H7 (cell line): Measurements from ENCODE around the gene CDCP2. TPM values are rescaled to one million over a fixed set of nuclear protein-coding genes. Genes with fewer than 3 reads are reported as not detected.

Experiments
- DNase-seq: peaks from one replicate; pipeline ENCODE4 v3.0.0; 2012
- H3K27me3 ChIP-seq: 2 replicates; pipeline ENCODE4 v1.6.0; 2011; ENCODE audit warnings: mild to moderate bottlenecking, low read length; ENCODE audit not compliant: control insufficient read depth, insufficient read depth
- H3K36me3 ChIP-seq: replicated peaks from 2 replicates; pipeline ENCODE4 v1.5.1; 2011; ENCODE audit warnings: low read length; ENCODE audit not compliant: control insufficient read depth, insufficient read depth
- H3K4me3 ChIP-seq: 2 replicates; pipeline ENCODE4 v1.5.1; 2011; ENCODE audit warnings: low read depth, mild to moderate bottlenecking, control low read depth, low read length, moderate library complexity; ENCODE audit not compliant: insufficient read depth
- total RNA-seq: library from RNA; depleted of rRNA; stranded (reverse); fragments of >200 nt; shearing (Covaris generic); gene quantifications from 2 replicates; pipeline ENCODE4 v1.2.3, GENCODE V29; 2014

CDCP2 gene
- total RNA-seq, 1 experiment from 2014 or later: not detected

- Histone ChIP-seq H3K27me3 (no peaks in the 10 kb centered on the region), H3K36me3 (no peaks in the 10 kb centered on the region), H3K4me3 (no peak overlapping the region)
- peak; percentile 75 for DNase-seq
Measured at GRCh38 chr1:54136269-54136896, 16.4 kb downstream of the CDCP2 start.

GRCh38 chr1:54135436-54136120, 17.2 kb downstream of the CDCP2 start:
- peak; percentile 76 for DNase-seq
- H3K36me3 ChIP-seq: no peaks in the 10 kb centered on the region
- H3K27me3 ChIP-seq: no peaks in the 10 kb centered on the region
- no peak overlapping the region for H3K4me3 ChIP-seq

- H3K4me3 ChIP-seq: no peak overlapping the region
- no peak for DNase-seq
- H3K36me3 ChIP-seq: no peaks in the 10 kb centered on the region
- H3K27me3 ChIP-seq: no peaks in the 10 kb centered on the region
Measured at GRCh38 chr1:54134295-54134694, 18.5 kb downstream of the CDCP2 start.

- H3K27me3 ChIP-seq: no peaks in the 10 kb centered on the region
- no peak overlapping the region for H3K4me3 ChIP-seq
- no peaks in the 10 kb centered on the region for H3K36me3 ChIP-seq
- DNase-seq: no peak
Measured at GRCh38 chr1:54132495-54132894, 20.3 kb downstream of the CDCP2 start.

- Histone ChIP-seq H3K36me3 (no peaks in the 10 kb centered on the region), H3K27me3 (no peaks in the 10 kb centered on the region), H3K4me3 (no peak overlapping the region)
- DNase-seq: no peak
Measured at GRCh38 chr1:54131419-54131818, 21.4 kb downstream of the CDCP2 start.

- H3K36me3 ChIP-seq: no peaks in the 10 kb centered on the region
- H3K27me3 ChIP-seq: no peaks in the 10 kb centered on the region
- DNase-seq: no peak
- no peak overlapping the region for H3K4me3 ChIP-seq
Measured at GRCh38 chr1:54129858-54130257, 22.9 kb downstream of the CDCP2 start.

- Histone ChIP-seq H3K4me3 (no peak overlapping the region), H3K36me3 (no peaks in the 10 kb centered on the region), H3K27me3 (peaks cover 1% of the 10 kb centered on the region)
- no peak for DNase-seq
Measured at GRCh38 chr1:54127594-54128300, 25.1 kb downstream of the CDCP2 start.

- H3K36me3 ChIP-seq: no peaks in the 10 kb centered on the region
- H3K4me3 ChIP-seq: no peak overlapping the region
- H3K27me3 ChIP-seq: peaks cover 14% of the 10 kb centered on the region
- no peak for DNase-seq
Measured at GRCh38 chr1:54126271-54126815, 26.5 kb downstream of the CDCP2 start.

- DNase-seq: peak; percentile 48
- peaks cover 14% of the 10 kb centered on the region for H3K27me3 ChIP-seq
- H3K4me3 ChIP-seq: no peak overlapping the region
- no peaks in the 10 kb centered on the region for H3K36me3 ChIP-seq
Measured at GRCh38 chr1:54125386-54126070, 27.3 kb downstream of the CDCP2 start.

GRCh38 chr1:54124906-54125305, 27.9 kb downstream of the CDCP2 start:
- Histone ChIP-seq H3K36me3 (no peaks in the 10 kb centered on the region), H3K4me3 (no peak overlapping the region), H3K27me3 (peaks cover 14% of the 10 kb centered on the region)
- DNase-seq: peak; percentile 29

- no peak overlapping the region for H3K4me3 ChIP-seq
- no peaks in the 10 kb centered on the region for H3K36me3 ChIP-seq
- H3K27me3 ChIP-seq: peaks cover 14% of the 10 kb centered on the region
- DNase-seq: peak; percentile 81
Measured at GRCh38 chr1:54124472-54124871, 28.3 kb downstream of the CDCP2 start.

GRCh38 chr1:54122992-54123391, 29.8 kb downstream of the CDCP2 start:
- no peak for DNase-seq
- Histone ChIP-seq H3K36me3 (no peaks in the 10 kb centered on the region), H3K4me3 (no peak overlapping the region), H3K27me3 (peaks cover 14% of the 10 kb centered on the region)

GRCh38 chr1:54122135-54122751, 30.6 kb downstream of the CDCP2 start:
- Histone ChIP-seq H3K27me3 (peaks cover 14% of the 10 kb centered on the region), H3K36me3 (no peaks in the 10 kb centered on the region), H3K4me3 (peak overlapping the region; percentile 32)
- DNase-seq: peak; percentile 75

- H3K27me3 ChIP-seq: peaks cover 14% of the 10 kb centered on the region
- peak overlapping the region; percentile 32 for H3K4me3 ChIP-seq
- H3K36me3 ChIP-seq: no peaks in the 10 kb centered on the region
- DNase-seq: peak; percentile 97
Measured at GRCh38 chr1:54121482-54122134, 31.2 kb downstream of the CDCP2 start.
